ENCODE data around the gene WDR17.

GRCh38 chr4:176052744-176053143 is 12.9 kb upstream of the WDR17 start:
- no peak for TF ChIP-seq FOS (IDR thresholded peaks at IDR 0.05; ENCODE audit: borderline replicate concordance, insufficient read depth, low read length)
- TF ChIP-seq EZH2 (IDR thresholded peaks at IDR 0.05; ENCODE audit: borderline replicate concordance, low read depth, low read length, severe bottlenecking) = no peak
- TF ChIP-seq CTCF (IDR thresholded peaks at IDR 0.05; ENCODE audit: extremely low read depth in 1 of 2, insufficient read depth in 1 of 2, low read depth in 1 of 2, low read length in 2 of 2) = no peak
- no peak for TF ChIP-seq POLR2A (IDR thresholded peaks at IDR 0.05; ENCODE audit: low read depth, low read length)
- no peak for TF ChIP-seq MAX (IDR thresholded peaks at IDR 0.05; ENCODE audit: insufficient read depth, insufficient read length)
- no peak for TF ChIP-seq POLR2AphosphoS5 (IDR thresholded peaks at IDR 0.05; ENCODE audit: insufficient read depth, low read depth, low read length)

Measured in endothelial cell of umbilical vein (primary cell).